ENCODE data around the gene NDUFV3. TPM values are rescaled to one million over a fixed set of nuclear protein-coding genes. Genes with fewer than 3 reads are reported as not detected.
A peak's percentile ranks its signal among the peaks of the same experiment; 100 is the strongest.

NDUFV3 gene
- total and polyA plus RNA-seq, 2 of the 8 experiments (the other 6 are each of a cell fraction or from before 2014, with no cell fraction given), result 17.0 to 44.4 TPM

GRCh38 chr21:42939582-42940413, 46.7 kb downstream of the NDUFV3 start:
- H3K23me2 ChIP-seq (ENCODE audit: low read depth, low read length), result no peaks in the 10 kb centered on the region
- no peak overlapping the region for H3K9ac ChIP-seq (replicated peaks in 1 of 4; ENCODE audit: extremely low read depth in 1 of 4, low read depth in 3 of 4, low read length in 3 of 4)
- H4K91ac ChIP-seq (replicated peaks; ENCODE audit: insufficient read length, low read length), result peak overlapping the region; percentile 52
- no peak overlapping the region for H3K4me3 ChIP-seq (ENCODE audit: extremely low read depth in 1 of 4, insufficient read depth in 2 of 4, low read depth in 3 of 4, low read length in 4 of 4)
- no peak overlapping the region for H2BK15ac ChIP-seq (ENCODE audit: low read length)
- no peak overlapping the region for H3K56ac ChIP-seq (replicated peaks; ENCODE audit: insufficient read length, low read depth, low read length)
- H4K20me1 ChIP-seq (replicated peaks in 1 of 2; ENCODE audit: control insufficient read depth in 1 of 2, insufficient read depth in 2 of 2, low read length in 2 of 2), result no peaks in the 10 kb centered on the region
- no peak overlapping the region for H3K14ac ChIP-seq (ENCODE audit: insufficient read length)
- H3K4me1 ChIP-seq (replicated peaks in 1 of 4; ENCODE audit: control insufficient read depth in 3 of 4, insufficient read depth in 4 of 4, low read length in 3 of 4), result peaks cover 0 to 25% (median 12%) of the 10 kb centered on the region in 4 experiments; a peak in 6 of 7 replicates
- no peaks in the 10 kb centered on the region for H3K27me3 ChIP-seq (replicated peaks in 1 of 4; ENCODE audit: control insufficient read depth in 3 of 4, extremely low read depth in 1 of 4, insufficient read depth in 3 of 4, low read length in 3 of 4)
- peak overlapping the region; percentile 71; the same call in 1 of the 2 replicates for H2BK5ac ChIP-seq (ENCODE audit: low read depth, low read length)
- H2AFZ ChIP-seq (ENCODE audit: low read length), result no peak overlapping the region
- H3K18ac ChIP-seq (ENCODE audit: extremely low read depth, low read length), result peak overlapping the region; percentile 38; the same call in 1 of the 2 replicates
- no peaks in the 10 kb centered on the region for H3K36me3 ChIP-seq (ENCODE audit: control insufficient read depth in 2 of 4, insufficient read depth in 4 of 4, low read length in 3 of 4)
- H2BK12ac ChIP-seq (ENCODE audit: low read depth, low read length), result peak overlapping the region; percentile 64
- no peak overlapping the region for H3K4me2 ChIP-seq (ENCODE audit: insufficient read depth in 1 of 2, low read depth in 2 of 2, low read length in 2 of 2)
- no peaks in the 10 kb centered on the region for H3K9me3 ChIP-seq (ENCODE audit: insufficient read depth in 2 of 2, low read depth in 1 of 2, low read length in 1 of 2)
- no peak overlapping the region for H3K27ac ChIP-seq (ENCODE audit: low read depth, low read length)
- no peak for DNase-seq (ENCODE audit: low read depth in 1 of 2, low spot score in 2 of 2)
- no peak for TF ChIP-seq BRCA1 (IDR thresholded peaks at IDR 0.05; ENCODE audit: low read depth, low read length)
- no peak overlapping the region for H3K4ac ChIP-seq (replicated peaks; ENCODE audit: insufficient read length, low read depth, low read length)
- H3K23ac ChIP-seq (ENCODE audit: insufficient read length), result no peak overlapping the region
- POLR2A ChIA-PET (ENCODE audit: partially characterized antibody), result interaction anchor here (0.9 to 3.6 kb wide), 5 partner anchors 8 to 52 kb away, joined by 3 to 37 read pairs (median 6); no protein-coding TSS in a partner anchor
- CTCF ChIA-PET (ENCODE audit: partially characterized antibody), result interaction anchor here (3.0 kb wide), 1 partner anchor 18 kb away, joined by 9 read pairs; no protein-coding TSS in a partner anchor
- H2BK20ac ChIP-seq (ENCODE audit: low read length), result 0 out of 2 replicates have a peak overlapping the region, but pooled peaks have one; percentile 29
- peak overlapping the region; percentile 97; the same call in 1 of the 2 replicates for H2AK5ac ChIP-seq (ENCODE audit: low read depth, low read length)
- H4K8ac ChIP-seq (ENCODE audit: extremely low read depth, insufficient read depth, low read length), result no peak overlapping the region
- FAIRE-seq, result no peak
- no peak overlapping the region for H4K5ac ChIP-seq (ENCODE audit: insufficient read length, low read depth, low read length)
- H3K79me1 ChIP-seq (ENCODE audit: low read depth, low read length), result no peaks in the 10 kb centered on the region
- WGBS, 2 experiments (ENCODE audit: extremely low coverage in 1 of 2, insufficient coverage in 1 of 2, insufficient read length in 1 of 2, insufficient replicate concordance in 2 of 2, low coverage in 1 of 2, low lambda C conversion rate in 2 of 2, missing lambda C conversion rate in 1 of 2), result 90 to 100% methylated on average over 2 to 16 of the region's 16 CpGs
- no peak overlapping the region for H2BK120ac ChIP-seq (replicated peaks; ENCODE audit: low read depth, low read length)
- H3K79me2 ChIP-seq (ENCODE audit: control insufficient read depth in 1 of 2, insufficient read depth in 2 of 2, low read length in 2 of 2), result no peaks in the 10 kb centered on the region

All from H1 (cell line).